GM19351 (cell line): Measurements from ENCODE around the gene ACSF3.

Experiments
- ATAC-seq: cut with Tn5 transposase; IDR thresholded peaks from one replicate; pipeline ENCODE4 v1.9.1; 2021; ENCODE audit warnings: mild to moderate bottlenecking, moderate library complexity; ENCODE audit not compliant: unreplicated experiment

ACSF3 gene

GRCh38 chr16:89123001-89123830, 29.6 kb downstream of the ACSF3 start:
- no peak for ATAC-seq

DNA sequence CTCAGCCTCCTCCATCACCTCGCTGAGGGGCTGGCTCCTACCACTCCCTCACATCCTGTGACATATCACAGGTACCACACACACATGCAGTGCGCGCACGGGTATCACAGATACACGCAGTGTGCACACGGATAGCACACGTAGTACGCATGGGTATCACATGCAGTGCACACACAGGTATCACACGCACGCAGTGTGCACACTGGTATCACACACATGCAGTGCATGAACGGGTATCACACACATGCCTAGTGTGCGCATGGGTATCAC, 30.1 kb downstream of the ACSF3 start:
- ATAC-seq: no peak

DNA sequence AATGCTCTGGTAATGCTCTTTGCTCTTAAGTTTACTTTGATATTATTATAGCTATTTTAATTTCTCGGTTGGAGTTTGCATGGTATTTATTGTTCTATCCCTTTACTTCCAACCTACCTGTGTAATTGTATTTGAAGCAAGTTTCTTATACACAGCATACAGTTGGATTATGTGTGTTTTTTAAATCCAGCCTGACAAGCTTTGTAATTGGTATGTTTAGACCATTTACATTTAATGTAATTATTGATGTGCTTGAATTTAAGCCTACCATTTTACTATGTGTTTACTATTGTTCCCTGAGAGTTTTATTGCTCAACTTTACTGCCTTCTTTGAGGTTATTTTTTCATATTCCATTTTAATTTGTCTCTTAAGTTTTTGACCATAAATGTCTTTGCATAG, 35.7 kb downstream of the ACSF3 start:
- ATAC-seq: no peak

DNA sequence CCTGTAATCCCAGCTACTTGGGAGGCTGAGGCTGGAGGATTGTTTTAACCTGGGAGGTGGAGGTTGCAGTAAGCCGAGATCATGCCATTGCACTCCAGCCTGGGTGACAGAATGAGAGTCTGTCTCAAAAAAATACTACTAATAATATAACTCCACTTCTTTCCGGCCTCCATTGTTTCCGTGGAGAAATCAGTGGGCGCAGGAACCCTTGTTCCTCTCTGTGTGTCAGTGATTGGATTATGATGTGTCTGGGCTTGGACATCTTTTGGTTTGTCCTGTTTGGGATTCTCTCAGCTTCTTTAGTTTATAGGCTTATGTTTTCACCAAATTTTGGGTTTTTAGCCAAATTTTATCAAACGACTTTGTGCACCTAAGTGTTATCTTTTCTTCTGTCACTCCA, 36.8 kb downstream of the ACSF3 start:
- no peak for ATAC-seq

DNA sequence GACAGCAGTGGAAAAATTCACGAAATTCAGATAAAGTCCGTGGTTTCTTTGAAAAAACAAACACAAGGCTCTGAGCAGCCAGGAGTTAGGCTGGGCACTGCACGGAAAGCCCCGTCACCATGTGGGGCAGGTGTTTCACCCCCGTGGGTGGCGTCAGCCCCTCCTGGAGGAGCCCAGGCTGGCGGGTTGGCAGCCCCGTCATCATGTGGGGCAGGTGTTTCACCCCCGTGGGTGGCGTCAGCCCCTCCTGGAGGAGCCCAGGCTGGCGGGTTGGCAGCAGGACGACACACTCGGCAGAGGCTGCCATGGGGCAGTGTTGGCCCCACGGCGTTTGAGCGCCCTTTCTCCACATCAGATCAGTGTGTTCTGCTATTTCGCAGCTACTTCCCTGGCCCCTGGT, 38.1 kb downstream of the ACSF3 start:
- no peak for ATAC-seq

- ATAC-seq: no peak
These were observed 38.7 kb downstream of the ACSF3 start for GRCh38 chr16:89132194-89133005.

- ATAC-seq: no peak
These were observed 39.9 kb downstream of the ACSF3 start for GRCh38 chr16:89133457-89134127.

DNA sequence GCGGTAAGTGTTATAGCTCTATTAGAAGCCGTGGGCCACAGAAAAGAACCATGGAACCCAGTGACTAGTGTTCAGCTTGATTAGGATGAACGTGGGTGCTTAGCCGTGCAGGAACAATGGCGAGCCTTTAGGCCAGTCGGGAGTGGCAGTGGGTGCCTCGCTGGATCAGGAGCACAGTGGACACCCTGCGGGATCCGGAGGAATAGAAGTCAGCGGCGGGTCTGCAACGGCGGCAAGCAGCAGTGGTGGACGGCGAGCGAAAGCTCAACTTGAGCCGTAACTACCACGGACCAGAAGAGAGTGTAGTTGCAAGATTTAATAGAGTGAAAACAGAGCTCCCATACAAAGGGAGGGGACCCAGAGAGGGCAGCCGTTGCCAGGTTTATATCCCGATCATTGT, 40.6 kb downstream of the ACSF3 start:
- no peak for ATAC-seq

GRCh38 chr16:89135166-89135565, 41.5 kb downstream of the ACSF3 start:
- no peak for ATAC-seq

GRCh38 chr16:89135971-89136765, 42.5 kb downstream of the ACSF3 start:
- no peak for ATAC-seq

DNA sequence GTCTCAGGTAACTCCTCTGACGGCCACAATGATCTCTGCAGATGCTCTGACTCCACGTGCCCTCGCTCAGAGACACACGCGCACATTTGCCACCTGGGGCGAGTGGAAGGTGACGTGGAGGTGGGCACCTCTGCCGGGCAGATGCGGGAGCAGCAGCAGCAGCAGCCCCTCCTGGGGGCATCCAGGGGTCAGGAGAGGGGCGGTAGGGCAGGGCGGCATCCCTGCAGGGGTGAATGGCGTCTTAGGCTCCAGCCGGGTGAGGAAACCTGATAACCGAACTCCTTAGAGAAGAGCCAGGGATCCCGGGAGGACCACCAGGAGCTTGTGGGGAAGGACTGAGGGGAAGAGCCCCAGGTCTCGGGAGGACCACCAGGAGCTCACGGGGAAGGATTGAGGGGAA, 43.3 kb downstream of the ACSF3 start:
- no peak for ATAC-seq

DNA sequence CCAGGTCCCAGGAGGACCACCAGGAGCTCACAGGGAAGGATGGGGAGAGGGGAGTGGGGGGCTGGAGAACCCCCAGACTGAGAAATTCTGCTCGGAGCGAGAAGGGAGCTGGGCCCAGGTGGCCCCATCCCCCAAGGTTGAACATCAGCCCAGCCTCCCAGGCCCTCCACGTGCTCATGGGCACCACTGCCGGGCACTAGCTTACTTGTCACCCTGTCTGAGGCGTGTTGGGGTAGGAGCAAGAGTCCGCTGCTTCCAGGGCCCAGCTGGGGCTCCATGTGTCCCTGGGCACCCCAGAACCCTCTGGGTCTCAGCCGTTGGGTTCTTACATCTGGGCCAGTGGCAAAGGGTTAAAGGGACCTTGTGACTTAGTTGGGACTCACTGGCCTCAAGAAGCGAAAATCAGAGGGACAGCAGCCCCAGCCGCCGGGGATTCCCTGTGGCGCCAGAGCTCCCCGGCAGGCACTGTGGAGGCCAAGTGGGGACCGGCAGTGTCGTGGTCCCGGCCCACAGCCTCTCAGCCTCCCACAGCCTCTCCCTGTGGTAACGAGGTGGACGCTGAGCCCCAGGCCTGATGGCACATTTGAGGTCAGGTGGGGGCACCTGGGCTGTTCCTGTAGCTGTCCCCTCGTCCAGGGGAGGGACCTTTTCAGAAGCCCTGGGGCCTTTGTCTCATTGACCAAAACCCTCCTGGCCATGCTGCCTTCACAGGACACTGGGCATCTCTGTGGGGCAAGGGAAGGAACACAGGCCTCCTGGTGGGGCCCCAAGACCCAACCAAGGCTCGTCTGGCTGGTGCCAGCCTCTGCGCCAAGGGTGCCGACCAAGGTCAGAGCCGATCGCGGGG, 44.2 kb downstream of the ACSF3 start:
- no peak for ATAC-seq

GRCh38 chr16:89138513-89138795, 44.8 kb downstream of the ACSF3 start:
- no peak for ATAC-seq

GRCh38 chr16:89138843-89139520, 45.3 kb downstream of the ACSF3 start:
- ATAC-seq: no peak

DNA sequence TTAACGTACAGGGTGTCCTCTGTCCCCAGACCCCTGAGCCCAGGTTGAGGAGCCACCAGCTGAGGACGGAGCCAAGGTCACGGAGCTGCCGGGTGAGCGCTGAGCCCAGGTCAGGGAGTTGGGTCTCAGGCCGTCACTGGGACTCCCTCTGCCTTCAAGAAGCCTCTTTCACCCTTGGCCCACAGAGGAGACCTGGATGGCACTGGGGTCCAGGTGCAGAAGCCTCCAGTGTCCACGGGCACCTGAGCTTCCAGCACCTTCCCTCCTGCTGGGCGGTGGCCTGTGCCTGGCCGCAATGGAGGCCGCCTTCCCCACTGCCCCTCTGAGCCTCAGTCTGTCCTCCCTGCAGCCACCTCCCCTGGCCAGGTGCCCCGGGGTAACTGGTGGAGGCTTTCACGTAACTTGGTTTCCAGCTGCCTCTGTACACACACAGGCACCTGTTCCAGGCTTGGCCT, 46.3 kb downstream of the ACSF3 start:
- no peak for ATAC-seq

DNA sequence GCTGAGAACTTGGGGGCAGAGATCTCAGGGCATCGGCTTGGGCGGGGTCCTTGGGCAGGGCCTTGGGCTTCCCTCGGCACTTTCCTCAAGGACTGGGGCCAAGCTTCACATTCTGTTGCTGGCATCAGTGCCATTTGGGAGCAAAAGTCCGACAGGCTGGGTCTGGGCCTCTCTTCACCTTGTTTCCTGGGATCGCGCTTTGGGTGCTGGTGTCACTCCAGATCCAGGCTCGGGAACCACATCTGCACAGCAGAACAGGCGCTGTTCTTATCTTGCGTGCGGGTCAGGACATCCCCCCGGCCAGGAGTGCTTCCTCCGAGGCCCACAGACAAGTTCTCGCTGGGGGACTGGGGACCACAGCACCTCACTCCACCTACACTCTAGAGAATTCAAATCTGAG, 46.7 kb downstream of the ACSF3 start:
- ATAC-seq: no peak

DNA sequence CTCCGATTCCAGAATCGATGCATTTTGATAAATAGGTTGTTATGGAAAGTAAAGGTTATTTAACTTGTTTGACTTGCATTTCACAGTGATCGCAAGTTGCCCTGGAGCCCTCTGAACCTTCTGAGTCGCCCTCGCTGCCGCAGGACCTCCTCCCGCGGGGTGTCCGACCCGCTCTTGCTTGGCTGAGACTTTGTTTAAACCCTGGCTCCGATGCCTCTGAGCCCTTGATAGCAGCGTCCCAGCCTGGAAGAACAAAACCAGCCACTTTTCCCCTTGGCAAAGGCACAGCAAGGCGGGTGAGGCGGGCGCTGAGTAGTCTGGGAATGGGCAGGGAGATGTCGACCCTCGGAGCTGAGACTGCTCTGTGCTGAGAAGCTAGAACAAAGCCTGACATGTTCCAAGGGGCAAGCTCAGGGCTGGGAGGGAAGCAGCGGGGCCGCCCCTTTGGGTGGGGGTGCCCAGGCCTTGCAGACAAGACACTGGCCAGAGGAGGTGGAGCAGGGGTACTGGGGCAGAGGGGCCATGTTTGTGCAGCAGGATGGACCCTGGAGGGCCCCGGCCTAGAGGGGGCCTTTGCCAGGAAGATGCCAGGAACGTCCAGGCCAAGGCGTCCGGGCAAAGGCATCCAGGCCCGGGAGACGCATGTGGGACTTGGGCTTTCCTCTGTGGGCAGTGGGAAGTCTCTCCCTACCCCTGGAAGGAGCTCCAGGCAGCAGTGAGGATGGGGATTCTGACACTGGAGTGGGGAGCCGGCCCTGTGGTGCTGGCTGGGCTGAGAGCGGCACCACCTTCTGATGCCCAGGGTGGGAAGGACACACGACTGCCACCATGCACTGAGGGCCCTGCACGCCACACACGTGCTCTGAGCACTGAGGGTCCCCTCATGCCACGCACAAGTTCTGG, 47.6 kb downstream of the ACSF3 start:
- ATAC-seq: no peak

GRCh38 chr16:89141884-89142267, 48.2 kb downstream of the ACSF3 start:
- ATAC-seq: no peak
